Activated CD8-positive, alpha-beta memory T cell treated with anti-CD3 and anti-CD28 coated beads, Interleukin-2, amount 50 U/mL, for 24 hours (primary cell): Measurements from ENCODE around the gene CRTC3.
"Not testable (repeated sequence)": the region's sequence is repeated elsewhere in the genome, so short reads cannot be mapped to it uniquely, and the experiment has no call there.

Experiments
- DNase-seq: peaks from one replicate; pipeline ENCODE4 v3.0.0-alpha.2; 2020; ENCODE audit errors: extremely low read depth

Gene CRTC3

DNA sequence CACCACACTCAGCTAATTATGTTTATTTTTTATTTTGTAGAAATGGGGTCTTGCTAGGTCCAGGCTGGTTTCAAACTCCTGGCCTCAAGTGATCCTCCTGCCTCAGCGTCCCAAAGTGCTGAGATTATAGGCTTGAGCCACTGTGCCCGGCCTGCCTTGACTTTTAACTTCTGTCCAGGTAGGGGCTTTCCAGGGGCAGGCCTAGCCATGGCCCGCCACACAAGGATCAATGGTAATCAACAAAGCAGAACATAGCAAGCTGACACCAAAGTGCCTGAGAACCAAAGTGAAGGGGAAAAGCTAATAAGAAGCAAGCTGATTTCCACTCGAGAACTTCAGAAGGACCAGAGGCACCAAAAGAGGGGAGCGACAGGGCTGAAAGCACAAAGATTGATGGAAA is 9.4 kb upstream of the CRTC3 start:
- DNase-seq, result no peak

- DNase-seq, result no peak
These were observed 6.3 kb upstream of the CRTC3 start for GRCh38 chr15:90523373-90523772.

DNA sequence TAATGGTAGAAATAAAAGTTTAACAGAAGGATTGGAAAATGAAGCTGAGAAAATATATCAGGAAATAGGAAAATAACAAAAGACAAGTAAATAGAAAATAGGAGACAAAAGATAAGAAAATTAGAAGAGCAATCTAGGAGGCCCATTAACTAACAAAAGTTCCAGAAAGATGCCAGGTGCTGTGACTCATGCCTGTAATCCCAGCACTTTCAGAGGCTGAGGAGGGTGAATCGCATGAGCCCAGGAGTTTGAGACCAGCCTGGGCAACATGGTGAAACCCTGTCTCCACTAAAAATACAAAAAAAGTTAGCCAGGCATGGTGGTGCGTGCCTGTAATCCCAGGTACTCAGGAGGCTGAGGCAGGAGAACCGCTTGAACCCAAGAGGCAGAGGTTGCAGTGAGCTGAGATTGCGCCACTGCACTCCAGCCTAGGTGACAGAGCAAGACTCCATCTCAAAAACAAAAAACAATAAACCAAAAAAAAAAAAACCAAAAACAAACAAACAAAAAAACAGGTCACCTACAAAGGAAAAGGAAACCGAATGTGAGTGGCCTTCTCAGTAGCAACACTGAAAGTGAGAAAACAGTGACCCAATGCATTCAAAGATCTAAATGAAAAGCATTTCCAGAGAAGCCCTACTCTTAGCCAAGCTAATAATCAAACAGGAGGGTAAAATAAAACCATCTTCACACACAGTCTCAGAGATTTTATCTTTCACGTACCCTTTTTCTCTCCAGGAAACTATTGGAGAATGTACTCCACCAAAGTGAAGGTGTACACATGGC is 5.5 kb upstream of the CRTC3 start:
- not testable (repeated sequence) for DNase-seq

- no peak for DNase-seq
These were observed 732 bp upstream of the CRTC3 start for GRCh38 chr15:90529011-90529370.

DNA sequence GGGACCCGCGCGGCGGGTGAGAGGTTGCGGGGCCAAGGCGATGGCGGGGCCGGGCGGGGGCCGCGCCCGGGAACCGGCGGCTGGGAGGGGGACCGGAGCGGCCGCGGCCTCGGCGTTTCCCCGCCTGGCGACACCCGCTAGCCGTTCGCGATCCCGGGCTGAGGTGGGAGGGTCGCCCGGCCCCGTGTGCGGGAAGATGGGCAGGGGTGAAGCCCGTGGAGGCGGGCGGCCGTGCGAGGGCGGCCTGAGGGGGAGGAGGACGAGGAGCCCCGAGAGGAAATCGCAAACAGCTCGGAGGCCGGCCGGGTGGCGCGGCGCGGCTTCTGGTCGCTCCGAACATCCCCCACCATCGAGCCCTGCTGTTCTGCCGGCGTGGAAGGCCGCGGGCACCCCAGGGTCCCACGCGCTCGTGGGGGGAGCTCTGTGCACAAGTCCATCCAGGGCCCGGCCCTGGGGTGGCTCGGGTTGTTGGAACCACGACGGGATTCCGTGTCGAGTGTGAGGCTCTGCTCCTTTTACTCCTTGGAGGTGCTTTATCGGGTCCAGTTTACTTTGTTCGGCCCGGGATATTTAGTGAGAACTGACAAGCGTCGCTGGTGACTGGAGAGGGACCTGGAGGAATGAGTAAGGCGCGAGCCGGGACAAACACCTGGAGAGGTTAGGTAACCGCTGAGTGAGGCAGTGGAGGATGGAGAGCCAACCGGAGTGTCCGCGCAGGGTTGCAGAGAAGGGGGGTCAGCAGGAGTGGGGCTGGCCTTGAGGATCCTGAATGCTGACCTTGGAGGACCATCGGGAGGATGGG is 728 bp downstream of the CRTC3 start:
- no peak for DNase-seq

GRCh38 chr15:90531147-90531546 is 1.4 kb downstream of the CRTC3 start:
- no peak for DNase-seq

DNA sequence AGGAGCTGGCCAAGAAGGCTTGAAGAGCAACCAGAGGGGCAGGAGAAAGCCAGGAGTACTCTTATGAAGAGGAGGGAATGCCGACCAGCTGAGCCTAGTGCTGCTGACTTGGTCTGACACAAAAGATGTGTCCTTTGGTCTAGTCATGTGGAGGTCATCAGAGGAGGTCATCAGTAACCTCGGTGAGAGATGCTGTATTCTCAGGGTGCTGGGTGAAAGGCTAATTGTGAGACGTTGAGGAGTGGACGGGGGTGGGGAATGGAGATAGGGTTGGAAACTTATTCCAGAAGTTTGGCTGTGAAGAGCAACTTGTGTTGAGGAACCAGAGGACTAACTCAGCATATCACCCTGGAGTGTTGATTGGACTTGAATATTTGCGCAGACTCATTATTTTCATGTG is 5.5 kb downstream of the CRTC3 start:
- DNase-seq, result no peak

GRCh38 chr15:90539789-90540188 is 10.1 kb downstream of the CRTC3 start:
- DNase-seq, result no peak

DNA sequence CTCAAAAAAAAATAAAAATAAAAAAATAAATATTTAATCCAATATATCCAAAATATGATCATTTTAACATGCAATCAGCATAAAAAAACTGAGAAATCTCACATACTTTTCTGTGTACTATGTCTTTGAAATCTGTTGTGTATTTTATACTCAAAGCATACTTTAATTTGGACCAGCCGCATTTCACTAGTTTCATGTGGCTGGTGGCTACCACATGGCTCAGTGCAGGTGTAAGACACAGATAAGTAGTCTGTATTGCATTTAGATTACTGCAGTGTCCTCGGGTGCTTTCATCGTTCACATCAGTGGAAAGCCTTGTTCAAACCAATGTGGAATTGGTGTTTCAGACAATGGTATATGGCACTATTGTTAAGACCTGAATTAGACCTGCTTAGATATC is 11.0 kb downstream of the CRTC3 start:
- DNase-seq, result no peak

- no peak for DNase-seq
These were observed 15.4 kb downstream of the CRTC3 start for GRCh38 chr15:90545095-90545494.

DNA sequence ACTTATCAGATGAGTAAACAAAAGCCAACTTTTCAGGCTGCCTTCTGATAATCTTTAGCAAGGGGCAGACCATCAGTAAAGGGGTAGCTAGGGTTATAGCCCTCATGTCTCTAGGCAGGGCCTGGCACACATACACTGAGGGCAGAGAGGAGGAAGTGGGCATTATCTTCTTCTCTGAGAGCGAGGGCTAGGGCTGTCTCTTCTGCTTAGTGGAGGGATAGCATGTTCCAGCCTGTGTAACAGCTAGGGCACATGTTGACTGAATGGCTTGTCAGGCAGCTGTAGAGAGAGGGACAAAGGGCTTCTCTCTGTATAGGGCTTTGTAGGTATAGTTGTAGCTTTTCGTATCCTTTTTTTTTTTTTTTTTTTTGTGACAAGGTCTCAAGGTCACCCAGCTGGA is 17.8 kb downstream of the CRTC3 start:
- no peak for DNase-seq

DNA sequence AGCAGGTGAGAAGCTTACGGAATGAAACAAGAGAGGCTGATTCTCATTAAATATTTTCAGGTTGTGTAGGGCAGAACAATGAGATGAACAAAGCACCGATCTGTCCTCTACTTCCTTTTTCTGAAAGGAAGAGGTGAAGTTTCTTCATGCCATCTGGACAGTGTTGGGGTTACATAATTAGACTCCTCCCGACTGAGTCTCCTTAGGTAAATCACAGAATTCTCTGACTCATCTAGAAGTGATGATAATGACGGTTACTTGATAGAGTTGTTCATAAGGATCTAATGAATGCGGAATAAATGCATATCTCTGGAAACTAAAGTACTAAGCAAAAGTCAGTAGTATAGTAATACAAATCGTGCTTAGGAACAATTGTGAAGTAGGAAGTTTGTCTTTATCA is 21.2 kb downstream of the CRTC3 start:
- DNase-seq, result no peak

DNA sequence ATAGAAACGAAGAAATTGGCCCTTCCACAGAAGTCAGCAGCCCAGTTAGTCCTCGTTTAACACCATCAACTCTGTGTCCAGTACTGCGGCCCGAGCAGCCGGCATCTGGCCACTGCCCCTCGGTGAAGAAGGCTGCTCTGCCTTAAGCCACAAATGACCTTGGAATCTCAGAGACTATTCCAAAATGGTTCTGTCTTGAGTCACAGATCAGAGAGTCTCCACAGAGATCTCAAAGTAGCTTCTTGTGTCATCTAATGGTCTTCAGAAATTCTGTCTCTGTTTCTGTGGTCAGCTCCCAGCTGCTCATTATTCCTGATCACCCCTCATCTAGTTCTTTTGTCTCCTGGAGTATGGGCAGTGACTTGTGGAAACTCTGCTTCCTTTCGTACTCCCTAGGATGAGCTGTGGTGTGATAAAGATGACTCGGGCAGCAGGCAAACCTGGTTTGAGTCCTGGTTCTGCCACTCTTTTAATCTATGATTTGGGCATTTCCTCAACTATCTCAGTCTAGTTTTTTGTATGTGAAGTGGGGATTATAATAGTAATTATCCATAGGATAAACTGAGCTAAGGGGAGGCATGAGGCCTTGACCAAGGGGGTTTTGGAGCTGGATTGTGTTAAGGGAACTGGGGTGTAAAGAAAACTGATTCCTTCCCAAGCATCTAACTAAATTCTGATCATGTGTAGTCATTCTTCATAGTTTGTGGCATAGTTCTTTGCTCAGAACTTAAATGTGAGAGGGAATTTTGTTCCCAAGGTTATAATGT is 22.6 kb downstream of the CRTC3 start:
- no peak for DNase-seq

GRCh38 chr15:90552929-90553211 is 23.1 kb downstream of the CRTC3 start:
- DNase-seq, result no peak

DNA sequence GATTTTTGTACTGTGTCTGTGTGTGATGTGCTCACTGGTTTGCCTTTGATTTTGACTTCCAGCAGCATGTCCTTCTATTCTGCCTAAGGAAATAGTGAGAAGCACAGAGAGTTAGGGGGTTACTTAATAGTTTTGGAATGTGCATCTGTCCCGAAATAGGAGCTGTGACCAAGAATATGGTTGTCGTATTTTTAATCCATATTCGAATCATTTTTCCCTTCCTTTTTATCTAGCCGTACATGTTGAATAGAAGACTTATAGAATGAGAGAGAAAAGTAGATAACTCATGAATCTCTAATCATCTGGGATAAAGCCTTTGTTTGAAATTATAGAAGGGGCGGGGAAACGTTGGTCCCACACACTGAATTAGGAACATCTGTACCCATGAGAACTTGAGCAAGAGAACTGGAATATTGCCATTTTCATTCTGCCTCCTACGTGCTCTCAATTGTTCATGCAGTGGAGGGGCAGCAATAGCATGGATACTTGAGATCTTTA is 23.6 kb downstream of the CRTC3 start:
- DNase-seq, result no peak

GRCh38 chr15:90557186-90558084 is 27.7 kb downstream of the CRTC3 start:
- DNase-seq, result no peak

DNA sequence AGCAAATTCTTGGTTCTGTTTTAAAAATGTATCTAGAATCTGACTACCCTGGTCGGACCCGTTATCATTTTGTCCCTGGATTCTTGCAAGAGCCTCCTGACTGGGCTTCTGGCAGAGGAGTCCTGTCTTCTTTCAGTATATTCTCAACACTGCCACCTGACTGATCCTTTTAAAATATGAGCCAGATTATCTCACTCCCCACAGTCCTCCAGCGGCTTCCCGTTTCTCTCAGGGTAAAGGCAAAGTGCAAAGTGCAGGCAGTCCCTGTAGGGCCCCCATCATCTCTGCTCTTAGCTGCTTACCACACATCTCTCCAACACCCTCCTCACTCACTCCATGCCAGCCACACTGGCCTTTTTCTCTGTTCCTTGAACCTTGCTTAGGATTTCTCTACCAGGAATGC is 28.4 kb downstream of the CRTC3 start:
- DNase-seq, result no peak

GRCh38 chr15:90559119-90559518 is 29.4 kb downstream of the CRTC3 start:
- no peak for DNase-seq

DNA sequence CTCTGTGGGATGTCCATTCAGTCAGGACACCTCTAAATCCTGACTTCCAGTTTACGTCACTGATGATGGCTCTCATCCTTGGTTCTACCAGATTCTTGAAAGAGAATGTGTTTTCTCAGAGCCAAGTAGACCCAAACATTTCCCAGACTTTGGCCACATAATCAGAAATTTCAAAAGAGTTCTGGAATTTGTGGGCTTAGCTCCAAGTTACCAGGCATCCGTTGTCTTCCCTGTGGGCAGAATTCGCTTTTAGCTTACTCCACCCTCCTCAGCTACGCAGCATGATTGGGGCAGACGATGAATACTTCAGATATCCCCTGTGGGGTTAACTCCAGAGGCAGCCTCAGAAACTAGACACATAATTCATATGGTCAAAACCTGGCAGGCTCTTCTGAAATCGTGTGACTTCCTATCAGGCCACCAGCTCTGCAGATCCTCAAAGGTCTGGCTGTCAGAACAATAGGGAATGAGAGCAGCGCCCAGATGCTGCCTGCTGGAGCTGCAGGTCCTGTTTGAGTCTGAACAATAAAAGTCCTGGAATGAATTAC is 30.6 kb downstream of the CRTC3 start:
- DNase-seq, result no peak

DNA sequence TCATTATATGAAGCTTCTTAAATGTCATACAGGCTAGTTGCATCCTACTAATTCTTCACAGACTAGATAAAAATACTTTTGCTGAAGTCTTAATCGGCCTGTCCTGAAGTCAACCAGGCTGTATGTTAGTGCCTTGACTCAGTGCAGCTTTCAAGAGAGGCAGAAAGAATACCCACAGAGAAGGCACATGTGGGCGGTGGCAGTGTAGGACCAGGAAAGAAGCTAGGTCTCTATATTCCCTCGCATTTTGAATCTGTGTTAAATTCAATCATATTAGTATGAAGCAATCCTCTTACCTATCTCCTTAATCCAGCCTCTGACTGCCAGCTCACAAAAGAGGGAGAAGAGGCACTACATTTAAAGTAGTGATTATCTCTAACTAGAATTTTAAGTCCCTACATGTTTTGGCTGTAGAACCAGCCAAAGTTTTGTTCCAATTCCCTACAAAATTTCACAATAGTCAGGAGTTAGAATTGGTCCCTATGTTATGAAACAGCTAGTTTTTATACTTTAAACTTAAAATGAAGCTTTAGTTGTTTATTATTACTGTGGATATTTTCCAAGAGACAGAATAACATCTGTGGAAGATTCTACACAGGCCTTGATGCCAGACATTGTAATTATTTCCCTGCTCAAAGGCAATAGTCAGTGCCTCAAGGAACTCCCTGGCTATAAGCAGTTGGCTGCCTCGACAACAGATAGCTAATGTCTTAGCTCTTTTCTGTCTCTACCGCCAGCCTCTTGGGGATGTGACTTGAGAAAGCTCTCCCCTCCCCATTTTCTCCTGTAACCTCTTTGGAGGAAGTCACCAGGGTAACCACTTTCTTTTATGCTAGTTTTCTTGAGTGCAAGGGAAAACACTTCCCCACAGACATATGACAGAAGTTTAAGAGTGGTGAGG is 31.9 kb downstream of the CRTC3 start:
- no peak for DNase-seq
